ENCODE data around the gene SHISA9.

- TF ChIP-seq, protein P1, sequence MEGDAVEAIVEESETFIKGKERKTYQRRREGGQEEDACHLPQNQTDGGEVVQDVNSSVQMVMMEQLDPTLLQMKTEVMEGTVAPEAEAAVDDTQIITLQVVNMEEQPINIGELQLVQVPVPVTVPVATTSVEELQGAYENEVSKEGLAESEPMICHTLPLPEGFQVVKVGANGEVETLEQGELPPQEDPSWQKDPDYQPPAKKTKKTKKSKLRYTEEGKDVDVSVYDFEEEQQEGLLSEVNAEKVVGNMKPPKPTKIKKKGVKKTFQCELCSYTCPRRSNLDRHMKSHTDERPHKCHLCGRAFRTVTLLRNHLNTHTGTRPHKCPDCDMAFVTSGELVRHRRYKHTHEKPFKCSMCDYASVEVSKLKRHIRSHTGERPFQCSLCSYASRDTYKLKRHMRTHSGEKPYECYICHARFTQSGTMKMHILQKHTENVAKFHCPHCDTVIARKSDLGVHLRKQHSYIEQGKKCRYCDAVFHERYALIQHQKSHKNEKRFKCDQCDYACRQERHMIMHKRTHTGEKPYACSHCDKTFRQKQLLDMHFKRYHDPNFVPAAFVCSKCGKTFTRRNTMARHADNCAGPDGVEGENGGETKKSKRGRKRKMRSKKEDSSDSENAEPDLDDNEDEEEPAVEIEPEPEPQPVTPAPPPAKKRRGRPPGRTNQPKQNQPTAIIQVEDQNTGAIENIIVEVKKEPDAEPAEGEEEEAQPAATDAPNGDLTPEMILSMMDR (IDR thresholded peaks at IDR 0.05; ENCODE audit: low read depth, low read length, poor library complexity, severe bottlenecking), result no peak
- TF ChIP-seq EZH2phosphoT487 (IDR thresholded peaks at IDR 0.05; ENCODE audit: borderline replicate concordance, low read length), result no peak
Measured at GRCh38 chr16:13153696-13154095, 252.3 kb downstream of the SHISA9 start.
